HG02610 (cell line): ENCODE data around the gene DCANP1.
"Not testable (repeated sequence)": the region's sequence is repeated elsewhere in the genome, so short reads cannot be mapped to it uniquely, and the experiment has no call there.

Experiments used
- ATAC-seq: cut with Tn5 transposase; IDR thresholded peaks from one replicate; pipeline ENCODE4 v1.9.1; 2021; ENCODE audit warnings: mild to moderate bottlenecking, moderate library complexity; ENCODE audit not compliant: unreplicated experiment

DCANP1 gene, protein sequence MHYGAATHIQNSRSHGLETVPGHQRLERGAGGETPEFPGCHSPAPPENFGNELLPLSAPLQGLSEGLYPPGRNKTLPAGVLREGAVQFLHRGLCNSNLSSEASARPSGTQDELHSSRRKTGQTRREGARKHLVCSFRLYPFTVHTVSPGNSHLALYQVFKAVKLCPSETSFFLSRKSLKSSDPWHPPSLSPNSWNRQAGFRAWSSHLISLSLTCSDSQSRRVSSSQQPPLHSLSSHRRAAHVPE

DNA sequence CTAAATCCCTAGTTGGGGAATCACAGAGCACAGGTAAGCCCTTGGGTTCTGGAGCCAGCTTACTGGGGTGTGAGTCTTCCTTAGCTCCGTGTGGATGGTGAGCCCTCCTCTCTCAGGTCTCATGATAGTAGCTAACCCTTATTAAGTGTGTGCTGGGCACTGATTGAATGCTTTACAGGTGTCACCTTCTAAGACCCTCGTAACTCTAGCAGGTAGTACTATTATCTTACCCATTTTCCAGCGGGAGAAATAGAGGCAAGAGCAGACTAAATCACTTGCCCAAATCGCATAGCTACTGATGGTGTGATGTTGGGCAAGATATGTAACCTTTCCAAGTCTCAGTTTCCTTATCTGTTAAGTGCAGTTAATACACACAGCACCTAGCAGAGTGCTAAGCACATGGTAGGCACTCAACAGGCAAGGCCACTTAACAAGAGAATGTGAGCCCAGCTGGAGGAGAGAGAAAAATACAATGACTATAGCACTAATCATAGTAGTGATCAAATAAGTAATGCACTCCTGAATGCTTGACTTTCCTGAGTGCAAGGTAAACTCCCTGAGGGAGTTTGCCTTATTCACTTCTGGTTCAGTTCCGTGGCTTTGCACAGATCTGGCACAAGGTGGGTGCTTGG is at the start of gene DCANP1:
Gene DCANP1 (minus strand): TSS at position 51 of the 632 bp plus-strand sequence. CDS start 240 bp downstream, outside the sequence.
- ATAC-seq, result no peak

DNA sequence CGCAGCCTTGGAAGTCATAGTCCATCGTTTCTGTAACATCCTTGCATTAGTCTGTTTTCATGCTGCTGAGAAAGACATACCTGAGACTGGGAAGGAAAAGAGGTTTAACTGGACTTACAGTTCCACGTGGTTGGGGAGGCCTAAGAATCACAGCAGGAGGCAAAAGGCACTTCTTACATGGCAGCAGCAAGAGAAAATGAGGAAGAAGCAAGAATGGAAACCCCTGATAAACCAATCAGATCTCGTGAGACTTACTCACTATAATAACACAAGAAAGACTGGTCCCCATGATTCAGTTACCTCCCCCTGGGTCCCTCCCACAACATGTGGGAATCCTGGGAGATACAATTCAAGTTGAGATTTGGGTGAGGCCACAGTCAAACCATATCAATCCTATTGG is 48.4 kb upstream of the DCANP1 start:
- ATAC-seq, result not testable (repeated sequence)

DNA sequence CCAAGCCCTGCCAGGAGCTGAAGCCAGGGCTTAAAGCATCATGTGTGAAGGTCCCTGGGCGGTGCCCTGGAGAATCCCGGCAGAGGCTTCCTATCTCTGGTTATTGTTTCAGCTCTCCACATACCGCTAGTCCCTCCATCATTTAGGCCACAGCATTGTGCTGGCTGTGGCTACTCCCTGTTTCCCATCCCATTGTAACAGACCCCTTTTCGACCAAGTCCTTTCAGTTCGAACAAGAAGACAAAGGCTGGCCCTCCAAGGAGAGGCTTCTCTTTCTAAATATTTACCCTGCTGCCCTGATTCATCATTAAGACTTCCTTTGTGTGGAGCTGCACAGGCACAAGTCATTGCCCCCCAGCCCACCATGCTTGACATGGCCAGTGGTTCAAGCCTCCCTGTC is 47.0 kb upstream of the DCANP1 start:
- ATAC-seq, result no peak

DNA sequence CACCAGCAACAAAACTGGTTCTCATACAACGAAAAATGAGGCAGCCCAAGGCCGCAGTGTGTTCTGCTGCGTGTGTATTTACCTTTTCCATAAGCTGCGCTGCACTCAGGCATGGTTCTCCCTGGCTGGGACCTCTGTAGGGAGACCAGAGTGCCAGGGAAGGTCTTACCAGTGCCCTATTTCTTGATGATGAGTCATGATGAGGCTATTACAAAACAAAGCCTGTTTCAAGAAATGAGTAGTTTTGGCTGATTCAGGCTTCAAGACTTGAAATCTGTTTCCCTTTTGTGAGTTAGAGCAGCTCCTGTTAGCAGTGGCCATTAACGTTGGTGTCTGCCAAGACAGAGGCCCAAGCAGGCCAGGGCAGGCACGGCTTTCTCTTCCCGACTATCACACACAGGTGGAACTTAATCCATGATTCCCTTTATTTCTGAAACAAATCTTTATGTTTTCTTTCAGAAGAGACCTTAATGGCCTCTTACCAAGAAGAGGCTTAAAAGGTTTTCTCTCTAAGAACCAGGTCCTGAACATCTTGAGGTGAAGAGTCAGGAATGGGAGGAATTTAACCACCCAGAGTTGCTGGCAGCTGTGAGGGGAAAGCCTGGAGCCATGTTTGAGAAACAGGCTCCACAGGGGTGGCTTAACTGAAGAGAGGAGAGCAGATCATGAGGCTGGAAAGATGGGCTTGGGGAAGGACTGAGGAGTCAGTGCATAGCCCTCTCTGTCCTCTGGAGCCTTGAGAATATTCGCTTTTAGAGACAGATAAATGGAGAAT is 46.4 kb upstream of the DCANP1 start:
- ATAC-seq, result no peak

DNA sequence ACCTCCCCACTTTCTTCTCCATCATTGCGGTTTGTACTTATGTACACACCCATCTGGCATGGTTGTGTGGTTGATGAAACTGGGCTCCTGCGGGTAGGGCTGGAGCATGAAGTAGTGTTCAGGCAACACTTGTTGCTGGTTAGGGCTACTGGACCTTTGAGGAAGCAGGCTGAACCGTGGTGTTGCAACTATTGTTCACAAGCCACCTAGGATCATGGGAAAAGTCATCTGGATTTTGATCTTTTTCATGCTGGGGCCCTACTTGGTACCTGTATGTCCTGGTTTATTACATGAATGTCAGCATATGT is 45.1 kb upstream of the DCANP1 start:
- no peak for ATAC-seq

DNA sequence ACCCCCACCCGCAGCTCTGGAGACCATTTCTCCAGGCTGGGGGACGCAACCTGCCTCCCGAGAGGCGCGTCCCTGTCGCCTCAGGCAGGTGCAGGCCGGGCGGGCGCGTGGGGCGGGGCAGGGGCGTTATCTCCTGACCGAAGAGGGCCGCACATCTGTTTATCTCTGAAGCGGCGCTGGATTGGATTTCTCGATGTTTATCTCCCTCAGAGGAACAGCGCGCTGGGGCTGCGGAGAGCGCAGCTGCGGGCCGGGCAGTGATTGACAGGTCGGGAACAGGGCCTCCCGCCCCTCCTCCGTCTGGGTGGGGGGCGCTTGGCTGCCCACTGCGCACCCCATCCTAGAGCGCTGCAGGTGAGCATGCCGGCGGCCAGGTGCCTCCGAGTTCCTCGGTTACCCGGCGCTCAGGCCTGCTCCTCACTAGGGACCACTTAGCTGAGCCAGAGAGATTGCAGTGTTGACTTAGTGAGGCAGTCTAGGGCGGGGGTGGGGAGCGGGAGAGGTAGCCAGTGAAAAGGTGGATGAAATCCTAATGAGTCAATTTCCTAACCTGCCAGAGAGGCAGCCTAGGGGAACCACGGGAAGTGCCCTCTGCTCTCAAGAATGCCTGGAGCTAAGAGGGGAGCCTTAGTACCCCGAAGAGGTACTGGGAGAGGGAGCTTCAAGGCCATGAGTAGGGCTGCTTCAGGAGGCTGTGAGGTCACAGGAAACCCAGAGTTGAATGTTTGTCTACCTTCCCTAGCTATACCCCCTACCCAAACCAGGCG is 44.6 kb upstream of the DCANP1 start:
- no peak for ATAC-seq

DNA sequence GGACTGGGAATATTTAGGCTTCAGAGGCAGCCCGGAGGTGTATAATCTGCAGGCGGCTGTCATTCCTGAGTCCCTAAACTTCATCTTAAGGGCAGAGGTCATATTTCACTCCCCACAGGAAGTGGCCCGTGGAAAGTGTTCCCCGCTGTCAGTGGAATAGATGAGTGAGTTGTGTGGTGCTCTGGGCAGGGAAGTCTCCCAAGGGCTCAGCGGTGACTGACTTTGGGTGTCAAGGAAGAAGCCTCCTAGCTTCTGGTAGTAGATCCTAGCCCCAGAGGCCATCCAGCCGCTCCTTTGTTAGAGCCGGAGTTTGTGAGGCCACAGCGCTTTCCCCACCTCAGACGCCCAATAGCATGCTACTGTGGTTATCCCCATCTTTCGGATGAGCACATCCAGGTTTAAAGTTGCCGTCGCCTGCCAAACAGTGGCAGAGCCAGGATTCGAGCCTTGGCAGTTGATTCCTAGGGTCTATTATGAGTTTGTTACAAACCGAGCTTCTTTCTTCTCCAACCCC is 43.9 kb upstream of the DCANP1 start:
- no peak for ATAC-seq

DNA sequence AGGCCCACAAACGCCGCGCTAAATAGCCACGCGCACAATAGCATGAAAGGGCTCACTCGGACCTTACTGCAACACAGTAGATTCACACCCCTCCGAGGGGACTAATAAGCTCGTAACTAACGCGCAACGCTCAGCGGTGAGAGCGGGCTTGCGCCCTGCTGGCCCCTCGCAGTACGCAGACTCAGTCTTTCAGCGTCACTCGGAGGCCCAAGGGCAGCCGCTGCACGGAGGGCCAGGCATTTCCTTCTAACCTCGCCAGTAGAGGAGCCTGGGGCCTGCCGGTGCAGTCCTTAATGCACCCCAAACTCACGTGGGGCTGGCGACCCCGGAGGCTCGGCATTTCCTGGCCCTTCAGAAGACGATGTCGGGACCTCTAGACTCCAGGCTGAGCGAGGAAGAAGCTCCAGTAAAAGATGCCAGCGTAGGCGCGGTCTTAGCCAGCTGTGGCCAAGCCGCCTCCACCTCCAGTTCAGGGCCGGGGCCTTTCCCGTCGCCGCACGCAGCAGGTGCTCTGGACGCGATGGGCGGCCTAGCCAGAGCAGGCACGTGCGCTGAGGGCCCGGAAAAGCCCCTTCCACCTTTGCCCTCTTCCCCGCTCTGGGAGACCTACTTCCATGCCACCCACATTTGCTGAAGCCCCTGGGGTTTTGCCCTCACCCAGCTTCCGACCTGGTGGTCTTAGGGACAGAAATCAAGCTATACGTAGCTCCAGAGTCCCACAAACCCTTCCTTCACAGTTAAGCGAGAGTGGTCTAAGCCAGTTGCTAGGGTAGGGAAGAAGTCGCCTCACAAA is 43.3 kb upstream of the DCANP1 start:
- ATAC-seq, result no peak

DNA sequence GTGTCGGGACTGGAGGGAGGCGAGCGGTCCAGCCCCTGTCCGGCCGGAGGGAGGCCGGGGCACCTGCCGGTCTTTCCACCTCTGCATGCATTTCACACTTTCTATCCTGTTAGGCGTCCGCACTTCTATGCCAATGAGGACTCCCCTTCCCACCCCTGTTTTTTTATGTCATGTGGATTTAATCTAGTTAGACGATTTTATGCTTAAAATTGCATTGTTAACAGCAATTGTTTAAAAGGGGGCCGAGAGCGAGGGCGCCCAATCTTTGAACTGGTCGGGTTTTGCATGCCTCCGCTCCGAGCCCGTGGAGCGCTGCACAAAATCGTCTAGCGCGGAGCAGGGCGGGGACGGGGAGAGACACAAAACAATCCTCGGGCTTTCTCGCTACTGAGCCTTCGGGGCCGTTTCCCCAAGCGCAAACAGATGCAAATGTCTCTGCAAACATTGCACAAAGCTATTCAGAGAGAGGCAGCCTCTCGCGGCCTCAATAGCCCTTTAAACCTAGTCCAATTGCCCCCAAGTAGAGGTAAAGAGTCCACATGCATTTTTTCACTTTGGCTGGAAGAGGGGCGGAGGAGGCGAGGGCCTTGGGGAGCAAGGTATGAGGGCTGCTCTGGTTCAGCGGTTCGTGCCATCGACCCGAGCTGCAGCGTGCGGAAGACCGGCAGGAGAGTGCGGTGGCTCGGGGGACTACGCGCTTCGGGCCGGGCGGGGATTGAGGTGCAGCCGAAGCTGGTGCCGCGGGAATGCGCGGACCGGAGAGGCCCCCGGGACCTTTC is 42.5 kb upstream of the DCANP1 start:
- ATAC-seq, result no peak

DNA sequence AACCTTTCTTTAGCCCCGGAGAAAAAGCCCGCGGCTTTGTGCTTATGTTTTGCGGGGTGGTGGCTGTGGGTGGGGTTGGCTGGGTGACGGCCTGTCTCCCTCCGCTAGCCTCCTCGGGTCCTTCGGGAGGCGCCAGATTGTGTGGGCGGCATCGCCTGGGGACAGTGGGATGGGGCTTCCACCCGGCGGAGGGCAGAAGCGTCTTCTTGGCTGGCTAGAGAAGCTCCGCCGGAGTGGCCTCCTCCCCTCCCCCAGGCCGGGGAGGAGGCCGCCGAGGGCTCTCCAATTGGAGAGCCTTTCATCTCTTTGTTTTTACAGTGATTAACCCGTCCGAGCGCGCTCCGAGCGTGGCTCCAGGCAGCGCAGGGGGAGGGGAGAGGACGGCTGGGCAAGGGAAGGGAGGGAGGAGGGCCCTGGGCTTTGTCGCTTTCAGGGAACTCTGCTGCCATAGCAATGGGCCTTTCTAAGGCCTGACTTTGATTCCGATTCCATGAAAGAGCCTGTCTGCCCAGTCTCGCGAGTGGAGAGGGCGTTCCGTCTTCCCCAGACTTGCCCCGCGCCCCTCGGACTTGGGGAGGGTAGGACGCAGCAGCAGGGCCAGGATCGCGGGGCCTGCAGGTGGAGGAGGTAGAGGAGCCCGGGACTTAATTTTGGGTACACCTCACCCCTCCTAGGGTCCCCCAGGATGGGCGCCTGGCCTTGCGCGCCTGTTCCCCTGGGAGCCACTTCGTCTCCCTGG is 41.7 kb upstream of the DCANP1 start:
- ATAC-seq, result no peak

DNA sequence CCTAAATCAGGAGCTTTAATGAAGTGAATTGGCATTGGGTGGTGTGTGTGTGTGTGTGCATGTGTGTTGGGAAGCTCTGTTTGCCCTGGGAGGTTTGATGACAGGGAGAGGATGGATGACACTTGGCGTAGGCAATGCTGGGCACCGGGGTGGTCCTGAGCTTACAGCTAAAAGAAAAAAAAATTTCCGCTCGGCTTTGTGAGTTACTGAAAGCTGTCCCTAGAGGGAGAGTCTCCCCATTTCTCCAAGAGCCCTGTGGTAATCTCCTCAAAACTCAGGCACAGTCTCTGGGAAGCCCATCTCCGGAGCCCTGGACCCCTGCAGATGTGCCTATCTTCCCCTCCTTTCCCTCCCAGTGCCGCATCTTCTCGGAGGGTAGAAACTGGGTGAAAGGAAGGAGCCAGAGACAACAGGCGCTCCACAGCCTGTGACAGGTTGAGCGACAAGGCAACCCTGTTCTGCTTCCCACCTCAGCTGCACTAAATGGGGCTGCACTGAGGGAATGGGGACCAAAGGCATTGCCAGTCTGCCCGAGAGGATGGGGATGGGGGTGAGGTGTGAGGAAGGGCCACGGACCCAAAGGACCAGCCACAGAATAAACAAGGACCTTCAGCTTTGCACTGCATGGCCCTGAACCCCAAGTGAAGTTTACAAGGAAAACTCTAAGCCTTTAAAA is 40.8 kb upstream of the DCANP1 start:
- ATAC-seq, result no peak

DNA sequence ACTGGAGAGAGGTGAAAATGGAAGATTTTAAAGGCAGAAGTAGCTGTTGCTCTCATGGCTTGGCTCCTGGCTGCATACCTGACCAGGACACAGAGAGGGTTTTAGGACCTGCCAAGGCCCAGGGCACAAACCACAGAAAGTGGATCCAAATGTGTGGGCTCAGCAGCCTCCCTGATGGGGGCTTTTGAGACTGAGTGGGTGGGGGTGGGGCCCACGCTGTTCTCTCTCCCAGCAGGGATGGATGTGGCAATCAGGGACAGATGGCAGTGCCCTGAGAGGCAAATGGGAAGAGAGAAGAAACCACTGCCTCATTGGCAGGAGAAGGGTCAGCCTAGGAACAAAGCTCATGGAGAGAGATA is 39.9 kb upstream of the DCANP1 start:
- no peak for ATAC-seq

DNA sequence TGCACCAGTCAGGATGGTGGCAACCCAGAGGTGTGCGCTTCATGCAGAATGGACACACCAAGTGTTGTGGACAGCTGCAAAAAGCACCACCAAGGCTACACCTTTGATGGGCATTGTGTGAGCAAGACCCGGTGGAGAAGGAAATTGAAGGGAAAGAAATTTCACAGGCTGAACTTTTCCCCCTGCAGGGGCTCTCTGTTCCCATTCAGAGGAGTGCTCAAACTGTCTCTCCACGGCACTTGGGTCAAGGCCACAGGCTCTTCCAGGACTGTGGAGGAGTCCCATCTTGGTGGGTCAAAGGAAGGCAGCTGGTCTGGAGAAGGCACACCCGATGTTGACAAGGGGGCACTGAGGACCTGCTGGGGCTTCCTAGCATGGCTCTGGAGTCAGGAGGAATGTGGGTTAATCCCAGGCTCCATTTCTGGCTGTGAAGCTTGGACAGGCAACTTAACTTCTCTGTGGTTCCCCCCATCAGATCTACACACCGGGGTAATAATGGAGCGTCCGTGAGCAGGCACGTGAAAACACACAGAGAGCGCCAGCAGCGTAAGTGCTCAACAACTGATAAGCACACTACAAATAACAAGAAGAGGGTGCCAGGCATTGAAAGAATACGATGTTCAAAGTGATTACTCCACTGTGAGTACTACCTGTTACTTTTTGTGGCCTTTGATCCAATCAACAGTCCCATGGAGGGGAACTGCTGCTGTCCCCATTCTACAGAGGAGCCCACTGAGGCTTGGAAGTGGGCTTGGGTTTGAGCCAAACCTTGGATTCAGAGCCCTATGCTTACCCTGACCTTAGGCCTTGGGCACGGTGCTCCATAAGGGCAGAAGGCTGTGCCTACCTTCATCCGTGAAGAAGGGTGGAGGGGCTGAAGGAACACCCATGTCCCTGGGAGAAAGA is 39.2 kb upstream of the DCANP1 start:
- ATAC-seq, result no peak

DNA sequence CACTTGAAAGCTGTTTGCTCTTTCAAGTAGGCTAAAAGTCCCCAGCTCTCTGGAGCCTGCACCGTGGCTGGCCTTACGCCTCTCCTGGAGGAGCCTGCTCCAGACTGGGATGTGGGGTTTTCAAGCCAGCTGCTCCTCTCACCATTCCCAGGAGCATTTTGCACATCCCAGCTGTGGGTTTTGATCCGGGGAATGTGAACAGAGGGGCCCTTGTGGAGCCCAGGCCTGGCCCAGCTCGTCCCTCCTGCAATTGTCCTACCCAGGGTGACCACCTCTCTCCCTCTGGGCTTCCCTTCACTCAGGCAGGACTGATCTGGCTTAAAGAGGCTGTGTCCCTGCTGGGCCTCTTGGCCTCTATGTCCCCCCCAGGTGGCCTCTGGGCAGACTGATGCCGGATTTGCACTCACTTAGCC is 37.5 kb upstream of the DCANP1 start:
- no peak for ATAC-seq

DNA sequence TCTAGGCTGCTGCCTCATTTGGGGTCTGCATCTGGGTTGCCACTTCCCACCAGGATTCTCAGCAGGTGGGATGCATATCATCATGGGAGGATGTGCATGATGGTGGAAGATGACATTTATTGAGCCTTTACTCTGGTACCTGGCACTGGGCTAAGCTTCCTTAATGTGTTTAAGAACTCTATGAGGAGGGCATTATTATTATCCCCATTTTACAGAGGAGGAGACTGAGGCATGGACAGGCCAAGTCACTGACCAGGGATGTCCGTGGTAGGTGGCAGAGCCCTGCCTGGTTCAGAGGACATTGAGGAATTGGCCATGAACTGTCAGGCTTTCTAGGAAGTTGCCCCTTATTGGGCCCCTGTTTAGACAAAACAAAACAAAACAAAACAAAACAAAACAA is 36.1 kb upstream of the DCANP1 start:
- no peak for ATAC-seq

DNA sequence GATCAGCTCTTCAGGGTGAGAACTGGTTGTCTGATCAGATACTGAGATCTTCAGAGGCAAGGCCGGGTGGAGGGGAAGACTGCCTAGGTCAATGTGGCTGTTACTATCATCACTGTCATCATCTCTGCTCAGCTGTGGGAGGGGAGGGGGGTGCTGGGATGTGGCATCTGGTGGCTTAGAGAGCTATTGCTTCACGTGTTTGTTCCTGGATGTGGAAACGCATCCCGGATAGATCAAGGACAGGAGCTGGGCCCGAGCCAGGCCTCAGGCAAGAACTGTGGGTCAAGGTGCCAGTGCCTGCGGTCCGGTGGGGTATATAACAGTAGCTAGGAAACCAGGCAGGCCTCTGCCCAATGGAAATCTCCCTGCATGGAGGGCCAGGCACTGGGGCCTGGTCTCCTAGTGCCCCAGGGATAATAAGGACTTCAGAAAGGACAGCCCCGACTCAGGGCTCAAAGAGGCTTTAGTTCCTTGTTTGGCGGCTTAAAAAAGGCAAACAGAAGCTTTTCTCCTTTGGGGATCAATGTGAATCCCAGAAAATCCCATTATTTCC is 35.3 kb upstream of the DCANP1 start:
- ATAC-seq, result no peak

DNA sequence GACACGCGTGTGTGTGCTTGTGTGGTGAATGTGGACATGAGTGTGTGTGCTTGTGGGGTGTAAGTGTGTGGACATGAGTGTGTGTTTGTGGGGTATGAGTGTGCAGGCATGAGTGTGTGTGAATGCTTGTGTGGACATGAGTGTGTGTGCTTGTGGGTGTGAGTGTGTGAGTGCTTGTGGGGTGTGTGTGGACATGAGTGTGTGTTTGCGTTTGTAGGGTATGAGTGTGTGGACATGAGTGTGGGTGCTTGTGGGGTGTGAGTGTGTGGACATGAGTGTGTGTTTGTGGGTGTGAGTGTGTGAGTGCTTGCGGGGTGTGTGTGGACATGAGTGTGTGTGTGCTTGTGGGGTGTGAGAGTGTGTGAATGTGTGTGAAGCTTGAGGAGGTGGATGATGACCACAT is 34.8 kb upstream of the DCANP1 start:
- no peak for ATAC-seq
